H9 (cell line): Measurements from ENCODE around the gene C1orf21. TPM values are rescaled to one million over a fixed set of nuclear protein-coding genes. Genes with fewer than 3 reads are reported as not detected.

Experiments
- DNase-seq: peaks from one replicate; pipeline ENCODE4 v3.0.0-alpha.2; 2017
- H2AFZ ChIP-seq: one replicate; pipeline ENCODE4 v1.6.1; 2013; ENCODE audit warnings: mild to moderate bottlenecking, low read length, control low read depth, moderate library complexity
- H2AK5ac ChIP-seq: 2 replicates; pipeline ENCODE4 v1.6.1; 2013; ENCODE audit warnings: low read length, control low read depth, mixed read lengths; ENCODE audit not compliant: insufficient read length
- H2BK120ac ChIP-seq: one replicate; pipeline ENCODE4 v1.6.1; 2013; ENCODE audit warnings: low read depth, mild to moderate bottlenecking, low read length, control low read depth, inconsistent platforms; ENCODE audit not compliant: poor library complexity, severe bottlenecking
- H2BK12ac ChIP-seq: 2 replicates; pipeline ENCODE4 v1.6.1; 2013; ENCODE audit warnings: low read length, control low read depth, mixed read lengths, low read depth; ENCODE audit not compliant: insufficient read length
- H2BK15ac ChIP-seq: 2 replicates; pipeline ENCODE4 v1.6.1; 2013; ENCODE audit warnings: low read depth, low read length, control low read depth
- H2BK20ac ChIP-seq: one replicate; pipeline ENCODE4 v1.6.1; 2013; ENCODE audit warnings: low read depth, mild to moderate bottlenecking, low read length, control low read depth, inconsistent platforms; ENCODE audit not compliant: poor library complexity, severe bottlenecking
- H2BK5ac ChIP-seq: 2 replicates; pipeline ENCODE4 v1.6.1; 2013; ENCODE audit warnings: low read length, control low read depth, mixed read lengths; ENCODE audit not compliant: insufficient read length
- H3K14ac ChIP-seq: 2 replicates; pipeline ENCODE4 v1.6.1; 2013; ENCODE audit warnings: low read length, control low read depth; ENCODE audit not compliant: insufficient read depth
- H3K18ac ChIP-seq: 2 replicates; pipeline ENCODE4 v1.6.1; 2013; ENCODE audit warnings: low read depth, mild to moderate bottlenecking, mixed read lengths, low read length, control low read depth; ENCODE audit not compliant: insufficient read length
- H3K23ac ChIP-seq: 2 replicates; pipeline ENCODE4 v1.6.1; 2013; ENCODE audit warnings: low read length, control low read depth, mixed read lengths, low read depth; ENCODE audit not compliant: insufficient read length
- H3K23me2 ChIP-seq: 2 replicates; pipeline ENCODE4 v1.6.1; 2013; ENCODE audit warnings: low read depth, mild to moderate bottlenecking, mixed read lengths, low read length, control low read depth; ENCODE audit not compliant: insufficient read length, poor library complexity, severe bottlenecking
- H3K27ac ChIP-seq: 2 replicates; pipeline ENCODE4 v1.5.1; 2013; ENCODE audit warnings: low read length, control low read depth, mixed read lengths, low read depth; ENCODE audit not compliant: insufficient read length
- H3K27me3 ChIP-seq: 2 replicates; pipeline ENCODE4 v1.6.1; 2013; ENCODE audit warnings: low read length, control low read depth, inconsistent platforms; ENCODE audit not compliant: insufficient read depth
- H3K4ac ChIP-seq: 2 replicates; pipeline ENCODE4 v1.6.1; 2013; ENCODE audit warnings: low read depth, mild to moderate bottlenecking, control low read depth, inconsistent platforms, low read length, moderate library complexity
- H3K4me1 ChIP-seq: 2 replicates; pipeline ENCODE4 v1.6.1; 2013; ENCODE audit warnings: low read length, control low read depth, inconsistent platforms; ENCODE audit not compliant: insufficient read depth
- H3K4me2 ChIP-seq: 2 replicates; pipeline ENCODE4 v1.6.1; 2013; ENCODE audit warnings: low read length, control low read depth, mixed read lengths; ENCODE audit not compliant: insufficient read length, insufficient read depth
- H3K56ac ChIP-seq: 2 replicates; pipeline ENCODE4 v1.6.1; 2013; ENCODE audit warnings: low read depth, mild to moderate bottlenecking, mixed read lengths, low read length, control low read depth; ENCODE audit not compliant: insufficient read length
- H3K79me1 ChIP-seq: 2 replicates; pipeline ENCODE4 v1.6.1; 2013; ENCODE audit warnings: low read depth, mild to moderate bottlenecking, moderate library complexity, low read length, control low read depth, inconsistent platforms; ENCODE audit not compliant: insufficient read depth, poor library complexity, severe bottlenecking
- H3K79me2 ChIP-seq: 2 replicates; pipeline ENCODE4 v1.6.1; 2013; ENCODE audit warnings: low read length, control low read depth, inconsistent platforms; ENCODE audit not compliant: insufficient read depth
- H3K9ac ChIP-seq: 2 replicates; pipeline ENCODE4 v1.6.1; 2013; ENCODE audit warnings: low read length, control low read depth, mixed read lengths; ENCODE audit not compliant: insufficient read length; ENCODE audit errors: extremely low read depth
- H3K9me3 ChIP-seq: one replicate; pipeline ENCODE4 v1.6.1; 2013; ENCODE audit warnings: low read depth, low read length, inconsistent platforms; ENCODE audit not compliant: control insufficient read depth
- H3T11ph ChIP-seq: one replicate; pipeline ENCODE4 v1.6.1; 2013; ENCODE audit warnings: mild to moderate bottlenecking, low read length, control low read depth, inconsistent platforms
- H4K20me1 ChIP-seq: one replicate; pipeline ENCODE4 v1.6.1; 2013; ENCODE audit not compliant: control insufficient read depth, insufficient read length, insufficient read depth
- H4K5ac ChIP-seq: 2 replicates; pipeline ENCODE4 v1.6.1; 2013; ENCODE audit warnings: low read depth, mild to moderate bottlenecking, mixed read lengths, low read length, control low read depth; ENCODE audit not compliant: insufficient read length
- H4K8ac ChIP-seq: replicated peaks from 2 replicates; pipeline ENCODE4 v1.6.1; 2013; ENCODE audit warnings: low read length, control low read depth, mixed read lengths, low read depth; ENCODE audit not compliant: insufficient read length
- H4K91ac ChIP-seq: 2 replicates; pipeline ENCODE4 v1.6.1; 2013; ENCODE audit warnings: low read depth, mild to moderate bottlenecking, moderate library complexity, mixed read lengths, low read length, control low read depth; ENCODE audit not compliant: insufficient read length
- H3K27ac Mint-ChIP-seq, 3 experiments: 2 replicates in 2 of 3; 3 replicates in 1 of 3; pipeline ENCODE4 v1.8.0; 2020 to 2021; ENCODE audit warnings: mixed read lengths in 3 of 3, mild to moderate bottlenecking in 1 of 3, moderate library complexity in 1 of 3
- H3K27me3 Mint-ChIP-seq: 2 replicates; pipeline ENCODE4 v1.8.0; 2021; ENCODE audit warnings: low read depth, mild to moderate bottlenecking, moderate library complexity, mixed read lengths
- H3K36me3 Mint-ChIP-seq, 3 experiments: 2 replicates in 2 of 3; 3 replicates in 1 of 3; pipeline ENCODE4 v1.8.0; 2020 to 2021; ENCODE audit warnings: low read depth in 3 of 3, mixed read lengths in 3 of 3; ENCODE audit not compliant: insufficient read depth in 1 of 3
- H3K4me1 Mint-ChIP-seq, 2 experiments: 2 replicates each; pipeline ENCODE4 v1.8.0; 2020; ENCODE audit warnings: mixed read lengths in 2 of 2
- H3K4me3 Mint-ChIP-seq, 2 experiments: 2 replicates in 1 of 2; 3 replicates in 1 of 2; pipeline ENCODE4 v1.8.0; 2020 to 2021; ENCODE audit warnings: mild to moderate bottlenecking in 2 of 2, mixed read lengths in 2 of 2, moderate library complexity in 1 of 2
- H3K9me3 Mint-ChIP-seq, 2 experiments: 2 replicates in 1 of 2; 3 replicates in 1 of 2; pipeline ENCODE4 v1.8.0; 2020; ENCODE audit warnings: mild to moderate bottlenecking in 2 of 2, mixed read lengths in 2 of 2, moderate library complexity in 1 of 2
- CTCF ChIP-seq: fragments of 200-600 bp; sonication (generic); conservative IDR thresholded peaks from 3 replicates; pipeline ENCODE4 v1.8.0; 2021; ENCODE audit warnings: antibody characterized with exemption, mild to moderate bottlenecking
- WGBS: extraction: QIAGEN DNeasy Blood & Tissue Kit; methylation state at CpG from one replicate; pipeline ENCODE4 v1.1.7; 2013; ENCODE audit warnings: missing lambda C conversion rate, low lambda C conversion rate, mixed read lengths; ENCODE audit not compliant: insufficient read length; ENCODE audit errors: extremely low coverage; 5-methylcytosine and 5-hydroxymethylcytosine counted together
- total RNA-seq: library from RNA; stranded (reverse); gene quantifications from 2 replicates; pipeline ENCODE4 v1.2.1, GENCODE V29; 2021

C1orf21 gene
- total RNA-seq, 1 experiment from 2014 or later: 36.0 TPM

- Histone ChIP-seq H3K9me3 (no peaks in the 10 kb centered on the region), H4K91ac (no peak overlapping the region), H2BK20ac (no peak overlapping the region), H2BK12ac (no peak overlapping the region), H2AK5ac (no peak overlapping the region), H4K20me1 (no peaks in the 10 kb centered on the region), H3K4ac (no peak overlapping the region), H2BK15ac (no peak overlapping the region), H3K79me1 (no peaks in the 10 kb centered on the region), H3T11ph (no peak overlapping the region), H3K23me2 (no peaks in the 10 kb centered on the region), H3K4me2 (no peak overlapping the region), H4K8ac (no peak overlapping the region), H3K79me2 (no peaks in the 10 kb centered on the region), H3K56ac (no peak overlapping the region), H3K4me1 (no peaks in the 10 kb centered on the region), H3K23ac (no peak overlapping the region), H2BK120ac (no peak overlapping the region), H2BK5ac (no peak overlapping the region), H3K9ac (no peak overlapping the region), H3K27ac (no peak overlapping the region), H3K18ac (no peak overlapping the region), H2AFZ (no peak overlapping the region), H4K5ac (no peak overlapping the region), H3K27me3 (no peaks in the 10 kb centered on the region), H3K14ac (no peak overlapping the region)
- no peaks in the 10 kb centered on the region for H3K9me3 Mint-ChIP-seq
- H3K4me1 Mint-ChIP-seq: peaks cover 41 to 63% of the 10 kb centered on the region in 2 experiments
- no peak overlapping the region for H3K4me3 Mint-ChIP-seq
- WGBS: no CpG with 5 or more reads among the region's 1 CpG
- H3K36me3 Mint-ChIP-seq: peaks cover 0 to 3% (median 0%) of the 10 kb centered on the region in 3 experiments; a peak in 1 of 7 replicates
- no peaks in the 10 kb centered on the region for H3K27me3 Mint-ChIP-seq
- TF ChIP-seq CTCF: no peak
- no peak overlapping the region for H3K27ac Mint-ChIP-seq
- no peak for DNase-seq
Observed at GRCh38 chr1:184463680-184464079, 76.9 kb downstream of the C1orf21 start.
